ENCODE results near the gene RNF144A.

DNA sequence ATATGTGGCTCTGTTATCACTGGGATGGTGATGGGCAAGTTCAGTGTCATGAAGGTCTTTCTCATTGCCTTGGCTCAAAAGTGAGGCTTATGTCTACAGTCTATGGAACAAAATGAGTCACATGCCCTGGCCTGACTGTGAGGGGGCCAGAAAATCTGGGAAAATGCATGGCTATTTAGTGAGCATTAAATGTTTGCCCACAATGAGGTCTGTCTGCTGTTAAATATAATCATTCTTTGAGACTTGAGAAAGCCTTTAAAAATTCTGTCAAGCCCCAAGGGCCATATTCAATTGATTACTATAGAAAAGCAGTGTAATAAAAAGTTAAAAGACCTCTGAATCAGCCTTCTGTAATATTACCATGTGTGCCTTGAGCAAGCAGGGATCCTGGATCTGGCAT is 5.5 kb upstream of the RNF144A start:
- TF ChIP-seq, protein P1, sequence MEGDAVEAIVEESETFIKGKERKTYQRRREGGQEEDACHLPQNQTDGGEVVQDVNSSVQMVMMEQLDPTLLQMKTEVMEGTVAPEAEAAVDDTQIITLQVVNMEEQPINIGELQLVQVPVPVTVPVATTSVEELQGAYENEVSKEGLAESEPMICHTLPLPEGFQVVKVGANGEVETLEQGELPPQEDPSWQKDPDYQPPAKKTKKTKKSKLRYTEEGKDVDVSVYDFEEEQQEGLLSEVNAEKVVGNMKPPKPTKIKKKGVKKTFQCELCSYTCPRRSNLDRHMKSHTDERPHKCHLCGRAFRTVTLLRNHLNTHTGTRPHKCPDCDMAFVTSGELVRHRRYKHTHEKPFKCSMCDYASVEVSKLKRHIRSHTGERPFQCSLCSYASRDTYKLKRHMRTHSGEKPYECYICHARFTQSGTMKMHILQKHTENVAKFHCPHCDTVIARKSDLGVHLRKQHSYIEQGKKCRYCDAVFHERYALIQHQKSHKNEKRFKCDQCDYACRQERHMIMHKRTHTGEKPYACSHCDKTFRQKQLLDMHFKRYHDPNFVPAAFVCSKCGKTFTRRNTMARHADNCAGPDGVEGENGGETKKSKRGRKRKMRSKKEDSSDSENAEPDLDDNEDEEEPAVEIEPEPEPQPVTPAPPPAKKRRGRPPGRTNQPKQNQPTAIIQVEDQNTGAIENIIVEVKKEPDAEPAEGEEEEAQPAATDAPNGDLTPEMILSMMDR (IDR thresholded peaks at IDR 0.05), result no peak
- TF ChIP-seq POLR2A (IDR thresholded peaks at IDR 0.05), result no peak

Measured in tibial nerve (tissue), 3 donors.